ENCODE data around the gene SPDYE1. TPM values are rescaled to one million over a fixed set of nuclear protein-coding genes. Genes with fewer than 3 reads are reported as not detected.

The SPDYE1 gene
- total and polyA plus RNA-seq, 2 of the 13 experiments (the other 11 are each of a cell fraction or from before 2014, with no cell fraction given) = not detected

GRCh38 chr7:44059219-44060090 is 61.8 kb downstream of the SPDYE1 start:
- CTCF ChIA-PET (ENCODE audit: low intra/inter-chr PET ratio, low total read pairs) = no interaction called here
- Histone ChIP-seq H3K27ac (ENCODE audit: extremely low read length, insufficient read depth, low read length) (no peak overlapping the region), H2AFZ (ENCODE audit: low read length) (no peak overlapping the region), H3K4me1 (ENCODE audit: insufficient read depth, low read length) (peaks cover 25% of the 10 kb centered on the region), H3K27me3 (ENCODE audit: control insufficient read depth in 1 of 2, insufficient read depth in 2 of 2, low read length in 2 of 2) (no peaks in the 10 kb centered on the region), H3K36me3 (replicated peaks in 1 of 2; ENCODE audit: control insufficient read depth in 1 of 2, insufficient read depth in 2 of 2, low read length in 2 of 2) (peaks cover 26 to 53% of the 10 kb centered on the region in 2 experiments), H3K79me2 (ENCODE audit: insufficient read depth, low read length) (no peaks in the 10 kb centered on the region), H4K20me1 (ENCODE audit: insufficient read depth, low read length) (no peaks in the 10 kb centered on the region), H3K4me3 (replicated peaks in 1 of 3; ENCODE audit: insufficient read depth in 1 of 3, low read depth in 2 of 3, low read length in 3 of 3) (no peak overlapping the region), H3K9me3 (ENCODE audit: low read length) (no peaks in the 10 kb centered on the region), H3K9ac (ENCODE audit: insufficient read depth, low read depth, low read length) (no peak overlapping the region), H3K4me2 (ENCODE audit: low read depth, low read length) (no peak overlapping the region)
- ATAC-seq (no peak), FAIRE-seq (no peak), DNase-seq (ENCODE audit: low spot score) (no peak)
- BruUV-seq (replicated peaks) = no TSS peak
- WGBS (ENCODE audit: low lambda C conversion rate) = 98% methylated on average over 7 of the region's 14 CpGs
- TF ChIP-seq SATB2 (CRISPR knock-in tag; IDR thresholded peaks at IDR 0.05) (no peak), SIX1 (CRISPR knock-in tag; IDR thresholded peaks at IDR 0.05; ENCODE audit: borderline replicate concordance) (no peak), AKAP8 (CRISPR knock-in tag; IDR thresholded peaks at IDR 0.05) (no peak), ARID2 (CRISPR knock-in tag; IDR thresholded peaks at IDR 0.05; ENCODE audit: borderline replicate concordance) (no peak), ZMYM4 (CRISPR knock-in tag; IDR thresholded peaks at IDR 0.05) (no peak), GTF3A (CRISPR knock-in tag; conservative IDR thresholded peaks at IDR 0.05) (no peak), EED (CRISPR knock-in tag; IDR thresholded peaks at IDR 0.05) (no peak), ZFP36L2 (CRISPR knock-in tag; IDR thresholded peaks at IDR 0.05) (no peak), MXD4 (CRISPR knock-in tag; IDR thresholded peaks at IDR 0.05) (no peak)
- intact Hi-C loops (cut with micrococcal nuclease; ENCODE audit: unreplicated experiment) = no loop called here
- in situ Hi-C loops (cut with HindIII; ENCODE audit: extremely low pct_ligation_motif_present, low pct_unique_long_range_greater_than_20kb) = no loop called here
- POLR2A ChIA-PET = no interaction called here

Small RNAs within 50 kb of the gene (microRNA-seq; reads per million reads assigned to microRNA genes)
- gene MIR6837 = not detected

Other genes with a start within 250 kb of the SPDYE1 start
- gene BLVRA, start 239.2 kb upstream of the SPDYE1 start, total RNA-seq (2016; rRNA removed; fragmentation: Illumina TruSeq; extraction: Trizol) = 64.2 and 95.5 TPM in 2 replicates
- 34.5 and 39.2 TPM in 2 replicates for gene BLVRA, start 239.2 kb upstream of the SPDYE1 start, polyA plus RNA-seq (2011; rRNA removed)
- 135 and 143 TPM in 2 replicates for gene MRPS24, start 128.4 kb upstream of the SPDYE1 start, total RNA-seq (2016; rRNA removed; fragmentation: Illumina TruSeq; extraction: Trizol)
- gene MRPS24, start 128.4 kb upstream of the SPDYE1 start, polyA plus RNA-seq (2011; rRNA removed) = 153 and 162 TPM in 2 replicates
- 20.8 and 22.3 TPM in 2 replicates for gene URGCP, start 91.3 kb upstream of the SPDYE1 start, total RNA-seq (2016; rRNA removed; fragmentation: Illumina TruSeq; extraction: Trizol)
- 25.8 and 29.7 TPM in 2 replicates for gene URGCP, start 91.3 kb upstream of the SPDYE1 start, polyA plus RNA-seq (2011; rRNA removed)
- gene UBE2D4, start 71.5 kb upstream of the SPDYE1 start, total RNA-seq (2016; rRNA removed; fragmentation: Illumina TruSeq; extraction: Trizol) = 9.9 and 11.2 TPM in 2 replicates
- gene UBE2D4, start 71.5 kb upstream of the SPDYE1 start, polyA plus RNA-seq (2011; rRNA removed) = 14.2 and 16.0 TPM in 2 replicates
- gene DBNL, start 46.8 kb downstream of the SPDYE1 start, total RNA-seq (2016; rRNA removed; fragmentation: Illumina TruSeq; extraction: Trizol) = 35.1 and 35.4 TPM in 2 replicates
- 20.8 and 29.0 TPM in 2 replicates for gene DBNL, start 46.8 kb downstream of the SPDYE1 start, polyA plus RNA-seq (2011; rRNA removed)
- gene PGAM2, start 67.7 kb downstream of the SPDYE1 start, total RNA-seq (2016; rRNA removed; fragmentation: Illumina TruSeq; extraction: Trizol) = 0.22 TPM in 1 of 2 replicates, not detected in the other
- gene PGAM2, start 67.7 kb downstream of the SPDYE1 start, polyA plus RNA-seq (2011; rRNA removed) = 0.18 TPM in 1 of 2 replicates, not detected in the other
- gene POLM, start 84.6 kb downstream of the SPDYE1 start, total RNA-seq (2016; rRNA removed; fragmentation: Illumina TruSeq; extraction: Trizol) = 2.4 and 5.2 TPM in 2 replicates
- gene POLM, start 84.6 kb downstream of the SPDYE1 start, polyA plus RNA-seq (2011; rRNA removed) = 5.4 and 6.6 TPM in 2 replicates
- 0.22 TPM in 1 of 2 replicates, not detected in the other for gene AEBP1, start 106.4 kb downstream of the SPDYE1 start, total RNA-seq (2016; rRNA removed; fragmentation: Illumina TruSeq; extraction: Trizol)
- gene AEBP1, start 106.4 kb downstream of the SPDYE1 start, polyA plus RNA-seq (2011; rRNA removed) = 0.55 and 0.81 TPM in 2 replicates
- gene POLD2, start 125.7 kb downstream of the SPDYE1 start, total RNA-seq (2016; rRNA removed; fragmentation: Illumina TruSeq; extraction: Trizol) = 87.6 and 98.8 TPM in 2 replicates
- gene POLD2, start 125.7 kb downstream of the SPDYE1 start, polyA plus RNA-seq (2011; rRNA removed) = 86.7 and 95.1 TPM in 2 replicates
- 1.7 and 1.8 TPM in 2 replicates for gene MYL7, start 143.4 kb downstream of the SPDYE1 start, total RNA-seq (2016; rRNA removed; fragmentation: Illumina TruSeq; extraction: Trizol)
- not detected in 2 replicates for gene MYL7, start 143.4 kb downstream of the SPDYE1 start, polyA plus RNA-seq (2011; rRNA removed)
- gene GCK, start 191.5 kb downstream of the SPDYE1 start, total RNA-seq (2016; rRNA removed; fragmentation: Illumina TruSeq; extraction: Trizol) = not detected in 2 replicates
- gene GCK, start 191.5 kb downstream of the SPDYE1 start, polyA plus RNA-seq (2011; rRNA removed) = not detected in 2 replicates
- 52.2 and 59.0 TPM in 2 replicates for gene YKT6, start 203.1 kb downstream of the SPDYE1 start, total RNA-seq (2016; rRNA removed; fragmentation: Illumina TruSeq; extraction: Trizol)
- gene YKT6, start 203.1 kb downstream of the SPDYE1 start, polyA plus RNA-seq (2011; rRNA removed) = 60.3 and 65.6 TPM in 2 replicates